ENCODE results near the gene GSTM4.

GRCh38 chr1:109627692-109628399 lies 28.1 kb upstream of the GSTM4 start:
- TF ChIP-seq CTCF (IDR thresholded peaks at IDR 0.05): no peak
- no peak for TF ChIP-seq POLR2A (IDR thresholded peaks at IDR 0.05)
- TF ChIP-seq POLR2AphosphoS5 (IDR thresholded peaks at IDR 0.05): no peak
